ENCODE data around the gene A1CF. TPM values are rescaled to one million over a fixed set of nuclear protein-coding genes. Genes with fewer than 3 reads are reported as not detected.

A1CF gene
- not detected in 2 replicates for total RNA-seq (ENCODE audit: low replicate concordance)

GRCh38 chr10:50885097-50885859 lies at the start of gene A1CF:
TSS of gene A1CF (minus strand) at chr10:50885627. CDS start at chr10:50859940, 25,687 bp downstream.

Other genes starting within 250 kb of the A1CF start
- 1.2 and 4.0 TPM in 2 replicates for gene ASAH2B, start 145.7 kb downstream of the A1CF start, total RNA-seq (ENCODE audit: low replicate concordance)
- 24.8 and 76.2 TPM in 2 replicates for gene PRKG1, start 188.9 kb upstream of the A1CF start, total RNA-seq (ENCODE audit: low replicate concordance)

Data from smooth muscle cell of the coronary artery (primary cell).